Activated CD8-positive, alpha-beta memory T cell treated with anti-CD3 and anti-CD28 coated beads for 36 hours (primary cell): ENCODE measurements around the gene CNTN1. TPM values are rescaled to one million over a fixed set of nuclear protein-coding genes. Genes with fewer than 3 reads are reported as not detected.

Experiments
- CTCF ChIA-PET: fragments of 350-600 bp; sonication (Branson Sonifier 250); formaldehyde crosslinking; loops from one replicate; lab custom pipeline; 2021; ENCODE audit warnings: antibody characterized with exemption; lab: Charles Lee
- POLR2A ChIA-PET: fragments of 350-600 bp; sonication (Branson Sonifier 250); formaldehyde crosslinking; loops from one replicate; lab custom pipeline; 2021; ENCODE audit warnings: antibody characterized with exemption; lab: Charles Lee
- total RNA-seq, 2 experiments: library from RNA; stranded (reverse); gene quantifications; one replicate each; pipeline ENCODE4 v1.2.3, GENCODE V29; 2021

CNTN1 gene
- total RNA-seq: not detected

- CTCF ChIA-PET: no interaction called here
- POLR2A ChIA-PET: no interaction called here
Measured at GRCh38 chr12:40691913-40692764, at the start of gene CNTN1. CNTN1 (plus strand) TSS chr12:40692439.

GRCh38 chr12:40643506-40643905 is 48.7 kb upstream of the CNTN1 start:
- ChIA-PET CTCF (no interaction called here), POLR2A (no interaction called here)

GRCh38 chr12:40643976-40644375 is 48.3 kb upstream of the CNTN1 start:
- ChIA-PET POLR2A (no interaction called here), CTCF (no interaction called here)

- ChIA-PET POLR2A (no interaction called here), CTCF (no interaction called here)
Measured at GRCh38 chr12:40644708-40645107, 47.5 kb upstream of the CNTN1 start.

- ChIA-PET CTCF (no interaction called here), POLR2A (no interaction called here)
Measured at GRCh38 chr12:40645361-40645760, 46.9 kb upstream of the CNTN1 start.

GRCh38 chr12:40646456-40646855 is 45.8 kb upstream of the CNTN1 start:
- ChIA-PET POLR2A (no interaction called here), CTCF (no interaction called here)

DNA sequence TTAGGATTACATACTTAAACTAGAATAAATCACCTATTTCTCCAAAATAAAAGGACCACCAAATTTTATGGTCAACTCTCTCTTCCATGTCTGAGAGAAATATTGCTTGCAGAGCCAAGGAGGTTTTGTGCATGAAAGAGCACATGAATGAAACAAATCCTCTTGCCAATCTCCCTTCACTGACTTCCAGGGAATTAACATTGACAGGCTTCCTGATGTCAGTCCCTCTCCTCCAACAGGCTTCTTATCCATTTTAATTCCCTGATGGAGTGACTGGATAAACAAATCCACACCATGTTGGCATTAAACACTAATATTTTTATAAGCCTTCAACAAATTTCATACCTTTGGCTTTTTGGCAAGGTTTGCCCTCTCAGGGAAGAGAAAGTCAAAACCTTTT is 45.3 kb upstream of the CNTN1 start:
- POLR2A ChIA-PET: no interaction called here
- CTCF ChIA-PET: no interaction called here

DNA sequence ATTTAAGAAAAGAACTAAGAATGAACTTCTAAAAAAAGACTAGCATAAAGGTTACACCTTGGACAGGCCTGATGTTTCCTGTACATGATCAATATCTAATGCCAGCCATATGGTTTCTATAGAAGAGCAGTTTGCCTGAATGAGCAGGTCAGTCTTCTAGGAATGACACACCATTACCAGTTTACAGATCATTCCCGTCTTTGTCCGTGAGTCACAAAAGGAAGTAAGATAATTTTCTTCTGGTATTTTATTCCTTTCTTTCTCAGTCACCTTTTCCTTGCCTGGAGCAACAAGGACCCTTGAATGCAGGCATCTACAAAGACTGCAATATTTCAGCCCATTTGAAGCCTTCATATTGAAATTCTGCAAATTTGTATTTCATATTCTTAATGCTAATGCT is 44.6 kb upstream of the CNTN1 start:
- POLR2A ChIA-PET: no interaction called here
- CTCF ChIA-PET: no interaction called here

DNA sequence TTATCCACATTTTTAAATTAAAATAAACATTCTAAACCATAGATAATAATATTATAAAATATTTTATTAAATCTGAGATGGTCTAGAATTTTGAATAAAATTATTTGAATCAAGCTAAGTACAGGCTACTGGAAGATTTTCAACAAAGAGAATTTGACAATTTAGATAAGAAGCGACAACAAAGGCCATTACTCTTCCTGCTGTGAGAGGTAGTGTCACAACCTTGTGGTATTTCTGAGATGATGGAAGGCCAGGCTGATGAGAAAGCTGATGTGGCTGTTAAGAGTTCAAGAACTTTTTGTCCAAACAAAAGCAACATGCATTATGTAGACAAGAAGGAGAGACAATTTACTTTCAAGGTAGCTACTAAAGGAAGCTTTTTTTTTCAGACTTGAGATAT is 43.7 kb upstream of the CNTN1 start:
- ChIA-PET POLR2A (no interaction called here), CTCF (no interaction called here)

DNA sequence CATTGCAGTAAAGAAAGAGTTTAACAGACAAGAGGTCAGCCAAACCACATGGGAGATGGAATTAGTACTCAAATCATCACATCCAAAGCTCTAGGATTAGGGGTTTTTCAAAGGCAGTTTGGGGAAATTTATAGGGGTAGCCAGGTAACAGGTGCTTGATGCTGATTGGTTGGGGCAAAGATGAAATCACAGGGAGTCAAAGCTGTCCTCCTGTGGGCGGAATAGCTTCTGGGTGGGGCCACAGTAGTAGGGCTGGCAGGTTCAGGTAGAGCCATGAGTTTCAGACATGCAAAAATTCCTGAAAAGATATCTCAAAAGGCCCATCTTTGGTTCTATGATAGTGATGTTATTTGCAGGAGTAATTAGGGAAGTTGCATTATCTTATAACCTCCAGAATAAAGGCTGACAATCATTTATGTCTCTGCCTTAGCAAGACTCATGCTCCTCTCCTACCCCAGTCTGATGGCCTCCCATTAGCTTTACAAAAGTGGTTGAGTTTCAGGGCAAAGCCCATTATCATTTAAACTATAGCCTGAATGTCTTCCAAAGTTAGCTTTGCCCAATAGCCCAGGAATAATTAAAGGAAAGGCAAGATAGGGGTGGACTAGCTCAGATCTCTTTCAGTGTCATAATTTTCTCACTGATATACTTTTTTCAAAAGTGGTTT is 42.1 kb upstream of the CNTN1 start:
- CTCF ChIA-PET: no interaction called here

GRCh38 chr12:40655451-40655850 is 36.8 kb upstream of the CNTN1 start:
- POLR2A ChIA-PET: no interaction called here
- CTCF ChIA-PET: no interaction called here

More for the DNA sequence above, 42.1 kb upstream of the CNTN1 start:
- POLR2A ChIA-PET: no interaction called here

DNA sequence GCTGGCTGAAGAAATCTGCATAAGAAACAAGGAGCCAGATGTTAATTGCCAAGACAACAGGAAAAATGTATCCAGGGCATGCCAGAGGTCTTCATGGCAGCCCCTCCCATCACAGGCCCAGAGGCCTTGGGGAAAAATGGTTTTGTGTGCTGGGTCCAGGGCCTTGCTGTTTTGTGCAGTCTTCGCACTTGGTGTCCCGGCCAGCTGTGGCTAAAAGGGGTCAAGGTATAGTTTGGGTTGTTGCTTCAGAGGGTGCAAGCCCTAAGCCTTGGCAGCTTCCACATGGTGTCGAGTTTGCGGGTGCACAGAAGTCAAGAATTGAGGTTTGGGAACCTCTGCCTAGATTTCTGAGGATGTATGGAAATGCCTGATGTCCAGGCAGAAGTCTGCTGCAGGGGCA is 29.9 kb upstream of the CNTN1 start:
- POLR2A ChIA-PET: no interaction called here
- CTCF ChIA-PET: no interaction called here

GRCh38 chr12:40663781-40664180 is 28.5 kb upstream of the CNTN1 start:
- ChIA-PET POLR2A (no interaction called here), CTCF (no interaction called here)

- CTCF ChIA-PET: no interaction called here
- POLR2A ChIA-PET: no interaction called here
Measured at GRCh38 chr12:40668099-40668529, 24.1 kb upstream of the CNTN1 start.

- POLR2A ChIA-PET: no interaction called here
- CTCF ChIA-PET: no interaction called here
Measured at GRCh38 chr12:40672741-40673271, 19.4 kb upstream of the CNTN1 start.

GRCh38 chr12:40681148-40681547 is 11.1 kb upstream of the CNTN1 start:
- ChIA-PET CTCF (no interaction called here), POLR2A (no interaction called here)

DNA sequence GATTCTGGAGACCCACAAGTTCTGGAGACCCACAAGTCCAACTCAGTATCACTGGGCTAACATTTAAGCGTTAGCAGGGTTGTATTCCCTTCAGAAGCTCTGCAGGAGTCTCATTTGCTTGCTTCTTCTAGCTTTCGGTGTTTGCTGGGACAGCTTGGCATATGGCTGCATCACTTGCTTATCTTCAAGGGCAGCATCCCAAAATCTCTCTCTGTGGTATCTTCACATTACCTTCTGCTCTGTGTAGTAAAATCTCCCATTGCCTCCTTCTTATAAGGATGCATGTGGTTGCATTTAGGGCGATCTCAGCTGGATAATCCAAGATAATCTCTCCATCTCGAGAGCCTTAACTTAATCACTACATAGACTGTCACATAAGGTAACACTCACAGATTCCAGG is 7.3 kb upstream of the CNTN1 start:
- ChIA-PET CTCF (no interaction called here), POLR2A (no interaction called here)

DNA sequence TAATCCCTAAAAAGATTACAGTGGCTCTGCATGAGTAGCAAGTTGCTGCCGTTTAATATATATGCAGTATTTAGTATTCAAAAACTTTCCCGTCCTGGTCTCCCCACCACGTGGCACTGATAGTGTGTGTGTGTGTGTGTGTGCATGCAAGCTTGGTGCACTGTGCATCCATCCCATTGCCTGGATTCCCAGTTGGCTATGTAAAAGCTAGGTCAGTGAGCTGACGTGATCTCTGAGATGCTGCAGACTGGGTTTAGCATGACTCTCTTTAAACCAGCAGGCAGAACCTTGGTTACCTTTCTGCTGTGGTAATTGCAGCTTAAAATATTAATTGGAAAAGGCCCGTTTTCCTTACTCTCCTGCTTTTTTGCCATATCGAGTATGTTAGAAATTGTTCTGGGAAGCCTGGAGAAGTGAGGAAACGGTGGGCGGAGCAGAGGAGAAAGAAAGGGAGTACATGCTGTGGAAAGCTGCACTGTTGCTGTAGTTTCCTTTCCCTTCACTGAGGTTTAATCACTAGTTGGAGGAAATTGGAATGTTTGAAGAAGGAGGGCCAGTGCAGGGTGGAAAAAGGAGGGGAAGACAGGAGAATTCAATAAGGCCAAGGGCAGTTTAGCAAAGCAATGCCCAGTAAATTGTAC is 4.0 kb upstream of the CNTN1 start:
- ChIA-PET CTCF (no interaction called here), POLR2A (no interaction called here)

- CTCF ChIA-PET: no interaction called here
Measured at GRCh38 chr12:40689576-40689975, 2.7 kb upstream of the CNTN1 start.

GRCh38 chr12:40692765-40693206 is 547 bp downstream of the CNTN1 start:
- POLR2A ChIA-PET: no interaction called here
- CTCF ChIA-PET: no interaction called here

More at GRCh38 chr12:40689576-40689975, 2.7 kb upstream of the CNTN1 start:
- POLR2A ChIA-PET: no interaction called here
